Measurements from ENCODE around the gene ZNF460. TPM values are rescaled to one million over a fixed set of nuclear protein-coding genes. Genes with fewer than 3 reads are reported as not detected.
"Not testable (repeated sequence)": the region's sequence is repeated elsewhere in the genome, so short reads cannot be mapped to it uniquely, and the experiment has no call there.

The ZNF460 gene
- 10 to 100 TPM; 46.1 to 50.9 TPM for total RNA-seq

GRCh38 chr19:57280165-57280961 is at the start of gene ZNF460:
Gene ZNF460, plus strand, starts transcription at chr19:57280485. Its CDS starts 322 bp downstream, at chr19:57280807.
- CTCF ChIA-PET: no interaction called here
- POLR2A ChIA-PET: interaction anchor here (0.6 to 1.3 kb wide), 2 partner anchors 67 to 108 kb away, joined by 3 to 4 read pairs; no protein-coding TSS in a partner anchor

DNA sequence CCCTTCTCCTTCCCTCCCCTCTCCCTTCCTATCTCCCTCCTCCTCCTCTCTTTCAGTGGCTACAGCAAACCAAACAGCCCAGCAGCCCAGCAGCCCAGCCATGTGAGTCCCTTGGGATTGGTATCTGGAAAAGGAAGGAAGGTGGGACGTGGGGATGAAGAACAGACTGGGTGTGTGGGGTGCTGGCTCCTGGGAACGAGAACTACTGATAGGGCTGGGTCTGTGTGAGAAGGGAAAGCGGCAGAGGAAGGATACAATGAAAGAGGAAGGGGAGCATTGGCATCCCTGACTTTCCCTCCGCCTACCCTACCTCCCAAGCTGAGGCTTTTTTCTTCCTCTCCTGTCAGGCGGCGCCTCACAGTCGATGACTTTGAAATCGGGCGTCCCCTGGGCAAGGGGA is 48.6 kb upstream of the ZNF460 start:
- ChIA-PET CTCF (no interaction called here), POLR2A (no interaction called here)

DNA sequence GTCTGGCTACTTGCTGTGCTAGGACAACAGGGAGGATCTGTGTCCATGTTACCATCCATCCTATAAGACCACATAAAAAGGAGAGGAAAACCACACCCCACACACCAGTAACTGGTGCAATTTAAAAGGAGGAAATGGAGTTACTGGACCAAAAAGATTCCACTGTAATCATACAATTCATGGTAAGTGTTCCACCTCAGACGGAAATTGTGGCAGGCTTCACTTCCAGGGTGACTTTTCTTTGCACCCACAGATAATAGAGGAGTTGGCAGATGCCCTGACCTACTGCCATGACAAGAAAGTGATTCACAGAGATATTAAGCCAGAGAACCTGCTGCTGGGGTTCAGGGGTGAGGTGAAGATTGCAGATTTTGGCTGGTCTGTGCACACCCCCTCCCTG is 47.1 kb upstream of the ZNF460 start:
- CTCF ChIA-PET: no interaction called here
- POLR2A ChIA-PET: no interaction called here

- ChIA-PET CTCF (interaction anchor here (1.1 to 1.2 kb wide), 2 partner anchors 23 to 35 kb away, joined by 3 read pairs; no protein-coding TSS in a partner anchor), POLR2A (no interaction called here)
Measured at GRCh38 chr19:57239982-57240310, 40.3 kb upstream of the ZNF460 start.

GRCh38 chr19:57240311-57241090 is 39.8 kb upstream of the ZNF460 start, which contains the start of gene ZNF805:
Gene ZNF805, plus strand, starts transcription at chr19:57240632. Its CDS starts 260 bp downstream, at chr19:57240892.
- POLR2A ChIA-PET: interaction anchor here (1.0 kb wide), 1 partner anchor 81 kb away, joined by 3 read pairs; no protein-coding TSS in a partner anchor
- CTCF ChIA-PET: interaction anchor here (1.2 kb wide), 1 partner anchor 35 kb away, joined by 3 read pairs; no protein-coding TSS in a partner anchor

GRCh38 chr19:57241176-57241575 is 39.1 kb upstream of the ZNF460 start:
- ChIA-PET CTCF (no interaction called here), POLR2A (interaction anchor here (1.0 kb wide), 1 partner anchor 80 kb away, joined by 3 read pairs; no protein-coding TSS in a partner anchor)

- ChIA-PET CTCF (no interaction called here), POLR2A (no interaction called here)
Measured at GRCh38 chr19:57242821-57243220, 37.5 kb upstream of the ZNF460 start.

DNA sequence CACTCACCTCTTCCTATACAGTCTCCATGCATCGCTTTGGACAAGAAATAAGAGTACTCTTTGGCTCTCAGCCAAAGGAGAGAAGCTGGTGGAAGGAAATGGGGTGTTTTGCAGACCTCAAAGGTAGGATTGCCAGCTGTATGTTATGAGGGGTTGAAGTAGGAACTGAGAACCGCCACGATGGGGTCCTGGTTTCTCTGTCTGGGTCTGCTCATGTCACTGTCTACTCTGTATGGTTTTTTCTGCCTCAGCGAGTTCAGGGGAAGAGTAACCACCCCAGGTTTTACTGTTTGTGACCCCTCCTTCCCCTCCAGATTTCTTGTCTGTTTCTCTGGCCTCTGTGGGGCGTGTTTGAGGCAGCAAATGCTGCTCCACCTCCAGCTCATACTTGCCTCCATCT is 35.8 kb upstream of the ZNF460 start:
- ChIA-PET POLR2A (no interaction called here), CTCF (interaction anchor here (0.7 kb wide), 1 partner anchor 570 kb away, joined by 7 read pairs; the partner anchor contains the start of gene ZNF552)

DNA sequence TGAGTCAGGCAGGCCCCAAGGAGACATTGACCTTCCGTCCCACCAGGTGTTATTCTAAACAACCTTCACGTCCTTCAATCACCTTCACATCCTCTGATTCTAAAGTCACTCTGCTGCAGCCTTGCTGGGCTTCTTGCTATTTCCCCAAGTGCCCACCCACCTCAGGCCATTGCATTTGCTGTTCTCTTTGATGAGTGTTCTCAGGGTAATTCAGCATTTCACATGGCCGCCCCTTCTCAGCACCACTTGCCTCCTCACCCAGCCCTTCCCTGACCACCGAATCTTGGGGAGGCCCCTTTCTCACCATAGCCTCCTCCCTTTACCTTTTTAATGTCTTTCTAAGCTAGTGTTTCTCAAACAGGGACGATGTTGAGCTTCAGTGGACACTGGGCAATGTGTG is 35.2 kb upstream of the ZNF460 start:
- ChIA-PET POLR2A (no interaction called here), CTCF (no interaction called here)

DNA sequence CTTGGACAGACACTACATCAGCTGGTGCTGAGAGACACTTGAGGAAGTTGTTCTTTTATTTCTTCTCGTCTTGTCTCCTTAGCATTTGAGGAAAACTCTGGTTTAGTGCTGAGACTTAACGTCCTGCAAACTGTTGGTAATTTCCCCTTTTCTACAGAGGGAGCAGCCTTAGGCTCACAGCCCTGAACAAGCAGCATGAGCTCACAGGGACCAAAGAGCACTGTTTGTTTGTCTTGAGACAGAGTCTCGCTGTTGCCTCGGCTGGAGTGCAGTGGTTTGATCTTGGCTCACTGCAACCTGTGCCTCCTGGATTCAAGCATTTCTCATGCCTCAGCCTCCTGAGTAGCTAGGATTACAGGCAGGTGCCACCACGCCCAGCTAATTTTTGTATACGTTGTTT is 34.3 kb upstream of the ZNF460 start:
- CTCF ChIA-PET: no interaction called here
- POLR2A ChIA-PET: no interaction called here

- ChIA-PET CTCF (interaction anchor here (0.8 kb wide), 1 partner anchor 65 kb away, joined by 3 read pairs; no protein-coding TSS in a partner anchor), POLR2A (no interaction called here)
Measured at GRCh38 chr19:57248646-57249045, 31.6 kb upstream of the ZNF460 start.

DNA sequence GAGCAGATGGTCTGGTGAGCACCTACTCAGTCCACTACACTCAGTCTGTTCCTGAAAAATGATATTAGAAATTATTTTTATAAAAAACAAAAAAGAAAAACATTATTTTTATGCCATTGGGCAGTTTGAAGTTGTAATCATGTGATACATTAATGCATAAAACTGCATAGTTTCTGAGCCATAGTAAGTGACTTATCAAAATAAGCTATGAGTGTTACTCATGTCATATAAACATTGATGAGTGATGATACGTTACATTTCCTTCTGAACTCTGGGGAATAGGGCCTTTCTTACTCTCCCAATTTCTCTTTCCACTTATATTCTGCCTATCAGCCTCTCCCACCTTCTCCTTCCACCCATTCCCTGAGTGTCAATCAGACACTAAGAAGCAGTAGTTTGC is 31.0 kb upstream of the ZNF460 start:
- POLR2A ChIA-PET: no interaction called here
- CTCF ChIA-PET: no interaction called here

DNA sequence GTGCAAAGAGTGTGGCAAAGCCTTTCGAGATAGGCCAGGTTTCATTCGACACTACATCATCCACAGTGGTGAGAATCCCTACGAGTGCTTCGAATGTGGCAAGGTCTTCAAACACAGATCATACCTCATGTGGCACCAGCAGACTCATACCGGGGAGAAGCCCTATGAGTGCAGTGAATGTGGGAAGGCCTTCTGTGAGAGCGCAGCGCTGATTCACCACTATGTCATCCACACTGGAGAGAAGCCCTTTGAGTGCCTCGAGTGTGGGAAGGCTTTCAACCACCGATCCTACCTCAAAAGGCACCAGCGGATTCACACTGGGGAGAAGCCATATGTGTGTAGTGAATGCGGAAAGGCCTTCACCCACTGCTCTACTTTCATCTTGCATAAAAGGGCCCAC is 26.5 kb upstream of the ZNF460 start:
- POLR2A ChIA-PET, CTCF ChIA-PET: not testable (repeated sequence)

- ChIA-PET CTCF (no interaction called here), POLR2A (no interaction called here)
Measured at GRCh38 chr19:57262044-57262443, 18.2 kb upstream of the ZNF460 start.

DNA sequence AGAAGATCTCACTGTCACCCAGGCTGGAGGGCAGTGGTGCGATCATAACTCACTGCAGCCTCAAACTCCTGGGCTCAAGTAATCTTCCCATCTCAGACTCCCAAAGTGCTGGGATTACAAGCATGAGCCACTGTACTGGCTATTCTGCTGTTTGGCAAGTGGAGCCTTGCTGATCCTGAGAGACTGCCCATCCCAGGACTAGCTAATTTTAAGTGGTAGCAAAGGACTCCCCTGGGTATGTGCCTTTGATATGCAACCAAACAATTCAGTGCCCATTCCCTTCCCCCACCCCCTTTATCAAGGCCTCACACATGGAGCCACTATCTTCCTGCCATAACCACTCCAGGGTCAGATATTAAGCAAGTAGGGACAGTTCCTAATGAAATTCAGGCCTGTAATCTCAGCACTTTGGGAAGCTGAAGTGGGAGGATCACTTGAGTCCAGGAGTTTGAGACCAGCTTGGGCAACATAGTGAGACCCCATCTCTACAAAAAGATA is 17.0 kb upstream of the ZNF460 start:
- CTCF ChIA-PET: interaction anchor here (0.9 kb wide), 1 partner anchor 24 kb away, joined by 3 read pairs; no protein-coding TSS in a partner anchor
- POLR2A ChIA-PET: interaction anchor here (0.5 kb wide), 1 partner anchor 601 kb away, joined by 10 read pairs; no protein-coding TSS in a partner anchor

GRCh38 chr19:57267291-57267690 is 13.0 kb upstream of the ZNF460 start:
- POLR2A ChIA-PET: no interaction called here
- CTCF ChIA-PET: interaction anchor here (1.0 kb wide), 1 partner anchor 43 kb away, joined by 3 read pairs; no protein-coding TSS in a partner anchor

DNA sequence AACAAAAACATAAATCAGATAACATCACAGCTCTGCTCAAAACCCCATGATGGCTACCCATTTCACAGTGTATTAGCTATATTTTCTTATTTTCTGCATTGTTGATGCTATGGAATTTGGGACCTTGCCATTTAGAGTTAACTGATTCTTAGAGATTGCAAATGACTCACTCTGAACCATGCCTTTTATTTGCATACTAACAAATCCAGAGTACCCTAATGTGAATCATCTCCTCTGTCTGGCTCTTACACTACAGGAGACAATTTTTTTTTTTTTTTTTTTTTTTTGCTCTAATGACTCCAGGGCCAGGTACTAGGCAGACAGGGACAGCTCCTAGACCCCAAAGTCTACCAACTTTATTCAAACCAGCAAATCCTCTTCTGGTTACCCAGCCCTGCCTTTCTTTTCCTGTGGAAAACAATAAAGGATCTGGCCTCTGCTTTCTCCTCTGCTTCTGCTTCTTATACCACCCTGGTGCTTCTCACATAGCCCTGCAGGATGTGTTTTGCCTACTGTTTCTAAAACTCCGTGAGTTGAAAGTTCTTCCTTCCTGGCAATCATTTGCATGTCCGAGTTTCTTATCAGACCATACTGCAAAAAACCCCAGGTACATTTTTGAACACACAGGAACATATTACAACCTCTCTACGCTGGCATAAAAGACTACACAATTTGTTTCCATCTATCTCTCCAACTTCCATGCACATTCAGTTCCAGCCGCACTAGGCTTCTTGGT is 10.6 kb upstream of the ZNF460 start:
- ChIA-PET POLR2A (no interaction called here), CTCF (no interaction called here)

GRCh38 chr19:57271280-57271679 is 9.0 kb upstream of the ZNF460 start:
- ChIA-PET POLR2A (no interaction called here), CTCF (no interaction called here)

DNA sequence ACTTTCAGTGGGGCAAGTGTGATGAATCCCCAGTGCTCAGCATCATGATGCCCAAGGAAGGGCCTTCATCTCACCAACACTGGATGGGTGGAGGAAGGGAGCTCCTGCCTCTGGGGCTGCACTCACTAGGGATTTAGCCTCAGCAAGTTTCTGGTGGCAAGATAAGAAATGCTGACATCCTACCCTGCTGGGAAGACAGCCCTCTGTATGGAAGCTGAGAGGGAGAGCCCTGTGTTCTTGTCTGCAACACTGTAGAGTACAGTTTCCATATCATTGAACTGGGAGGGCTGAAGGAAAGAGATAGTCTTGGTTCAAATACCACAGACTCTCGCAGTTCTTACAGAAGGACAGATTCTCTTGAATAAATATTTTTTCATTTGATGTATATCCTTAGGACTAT is 7.3 kb upstream of the ZNF460 start:
- POLR2A ChIA-PET: no interaction called here

GRCh38 chr19:57276430-57276829 is 3.9 kb upstream of the ZNF460 start:
- ChIA-PET CTCF (interaction anchor here (1.3 kb wide), 1 partner anchor 13 kb away, joined by 3 read pairs; no protein-coding TSS in a partner anchor), POLR2A (interaction anchor here (0.5 to 0.6 kb wide), 2 partner anchors 16 to 42 kb away, joined by 9 read pairs; no protein-coding TSS in a partner anchor)

More for the DNA sequence above, 7.3 kb upstream of the ZNF460 start:
- CTCF ChIA-PET: interaction anchor here (0.7 kb wide), 2 partner anchors 16 to 47 kb away, joined by 3 to 5 read pairs; no protein-coding TSS in a partner anchor
